T-helper 17 cell (primary cell): ENCODE measurements around the gene SLC17A7. TPM values are rescaled to one million over a fixed set of nuclear protein-coding genes. Genes with fewer than 3 reads are reported as not detected.

ENCODE experiments used
- ATAC-seq: fragments of 150-1000 bp; cut with Tn5 transposase; 2 replicates; pipeline ENCODE4 v1.10.0; 2021; ENCODE audit warnings: mild to moderate bottlenecking, moderate library complexity
- DNase-seq, 3 donors: peaks; one replicate each; pipeline versions ENCODE4 v3.0.0 to v3.0.0-alpha.2; 2020 to 2021
- H3K9me3 ChIP-seq: one replicate; pipeline ENCODE4 v1.7.0; 2013; ENCODE audit warnings: low read length, mild to moderate bottlenecking; ENCODE audit not compliant: control insufficient read depth, poor library complexity, severe bottlenecking
- H3K27ac Mint-ChIP-seq: one replicate; pipeline ENCODE4 v1.8.0; 2022; ENCODE audit warnings: mild to moderate bottlenecking, moderate library complexity, mixed read lengths
- H3K27me3 Mint-ChIP-seq: one replicate; pipeline ENCODE4 v1.8.0; 2022; ENCODE audit warnings: mixed read lengths
- H3K36me3 Mint-ChIP-seq: one replicate; pipeline ENCODE4 v1.8.0; 2022; ENCODE audit warnings: low read depth, mixed read lengths
- H3K4me1 Mint-ChIP-seq: one replicate; pipeline ENCODE4 v1.8.0; 2022; ENCODE audit warnings: mild to moderate bottlenecking, mixed read lengths
- H3K4me3 Mint-ChIP-seq: one replicate; pipeline ENCODE4 v1.8.0; 2022; ENCODE audit warnings: mild to moderate bottlenecking, moderate library complexity, mixed read lengths
- total RNA-seq, 4 donors: library from RNA in 2 of 4; stranded (reverse) in 2 of 4; gene quantifications; one replicate each; pipeline ENCODE4 v1.2.3 and lab custom pipeline; 2022 to 2026

Gene SLC17A7
- total RNA-seq, 2 donors from 2014 or later: not detected

DNA sequence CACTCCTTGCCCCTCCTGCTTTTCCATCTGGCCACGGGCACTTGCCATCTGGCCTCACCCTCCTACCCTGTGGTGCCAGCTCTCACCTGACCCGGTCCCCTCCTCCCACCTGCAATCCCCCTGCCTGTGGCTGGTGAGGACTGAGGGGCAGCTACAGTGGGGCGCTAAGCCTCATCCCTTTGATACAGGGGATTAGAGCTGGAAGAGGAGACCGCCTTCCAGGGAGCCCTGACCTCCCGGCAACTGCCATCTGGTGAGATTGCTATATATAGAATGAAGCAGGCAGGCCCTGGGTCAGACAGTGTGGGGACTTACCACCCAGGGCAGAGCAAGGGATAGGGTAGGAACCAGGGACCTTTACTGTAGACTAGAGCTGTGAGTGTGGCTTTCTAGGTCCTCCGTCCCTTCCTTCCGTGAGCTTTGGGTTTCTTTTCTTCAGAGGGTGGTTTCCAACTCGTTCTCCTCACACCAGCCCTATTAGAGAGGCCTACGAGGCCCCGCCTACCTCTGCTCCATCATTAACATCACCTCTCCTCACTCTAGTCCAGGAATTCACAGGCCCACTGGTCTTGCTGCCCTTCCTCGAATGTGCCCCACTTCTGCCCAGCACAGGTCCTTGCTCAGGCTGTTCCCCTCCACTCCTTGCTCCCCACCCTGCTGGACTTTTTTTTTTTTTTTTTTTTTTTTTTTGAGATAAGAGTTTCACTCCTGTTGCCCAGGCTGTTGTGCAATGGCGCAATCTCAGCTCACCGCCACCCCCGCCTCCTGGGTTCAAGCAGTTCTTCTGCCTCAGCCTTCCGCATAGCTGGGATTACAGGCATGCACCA lies 45.5 kb downstream of the SLC17A7 start:
- peaks cover 3% of the 10 kb centered on the region for H3K36me3 Mint-ChIP-seq
- H3K4me3 Mint-ChIP-seq: no peak overlapping the region
- H3K27ac Mint-ChIP-seq: no peak overlapping the region
- H3K9me3 ChIP-seq: no peaks in the 10 kb centered on the region
- H3K27me3 Mint-ChIP-seq: no peaks in the 10 kb centered on the region
- ATAC-seq (no peak), DNase-seq (no peak)
- peaks cover 29% of the 10 kb centered on the region for H3K4me1 Mint-ChIP-seq

DNA sequence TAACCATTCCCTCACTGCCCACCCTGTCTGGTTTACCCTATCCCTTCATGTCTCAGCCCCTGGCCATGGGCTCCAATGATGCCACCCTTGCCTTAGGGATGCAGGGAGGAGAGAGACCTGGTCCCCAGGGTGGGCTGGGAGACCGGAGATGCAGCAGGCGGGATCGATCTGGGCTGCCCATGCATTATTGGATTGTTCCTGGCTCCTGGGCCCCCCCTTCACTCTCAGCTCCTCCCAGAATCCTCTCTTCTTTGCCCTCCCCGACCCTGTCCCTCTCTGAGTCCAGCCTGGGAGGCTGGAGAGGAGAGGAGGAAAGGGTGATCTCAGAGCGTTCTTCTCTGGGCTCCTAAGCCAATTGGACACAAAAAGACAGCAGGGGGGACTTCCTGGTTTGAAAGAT lies 47.4 kb downstream of the SLC17A7 start:
- no peak overlapping the region for H3K4me3 Mint-ChIP-seq
- no peaks in the 10 kb centered on the region for H3K27me3 Mint-ChIP-seq
- H3K36me3 Mint-ChIP-seq: peaks cover 3% of the 10 kb centered on the region
- DNase-seq (no peak), ATAC-seq (no peak)
- H3K27ac Mint-ChIP-seq: no peak overlapping the region
- no peaks in the 10 kb centered on the region for H3K9me3 ChIP-seq
- H3K4me1 Mint-ChIP-seq: peaks cover 26% of the 10 kb centered on the region

DNA sequence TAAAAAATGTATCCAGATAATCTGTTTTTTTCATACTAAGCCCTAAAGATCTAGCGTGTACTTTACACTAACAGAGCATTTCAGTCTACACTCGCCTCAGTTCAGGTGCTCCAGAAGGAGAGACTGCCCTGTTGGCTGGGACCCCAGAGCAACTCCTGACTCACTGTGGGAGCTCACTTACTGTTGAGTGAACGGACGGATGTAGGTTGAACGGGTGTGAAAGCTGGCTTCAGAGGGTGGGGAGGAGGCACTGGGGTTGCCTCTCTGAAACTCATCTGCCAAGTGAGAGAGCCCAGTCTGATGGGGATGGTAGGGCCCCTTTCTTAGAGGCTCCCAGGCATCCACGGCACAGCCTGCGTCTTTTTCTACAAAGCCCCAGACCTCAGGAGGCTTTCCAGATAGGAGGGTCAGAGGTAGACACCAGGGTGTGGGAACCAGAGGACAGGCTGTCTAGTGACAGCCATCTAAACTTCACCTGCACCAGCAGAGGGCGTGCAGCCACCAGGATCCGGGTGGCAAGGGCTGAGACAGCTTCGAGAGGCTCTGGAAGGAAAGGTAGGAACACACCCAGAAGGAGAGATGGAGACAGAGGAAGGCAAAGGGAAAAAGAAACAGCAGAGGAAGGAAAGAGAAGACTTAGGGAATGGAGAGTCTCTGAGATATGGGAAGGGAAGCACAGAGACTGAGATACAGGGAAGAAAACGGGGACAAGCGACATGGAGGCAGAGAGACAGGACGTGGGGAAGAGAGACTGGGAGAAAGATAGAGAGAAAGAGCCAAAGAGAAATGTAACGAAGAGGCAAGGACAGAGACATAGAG lies 49.5 kb downstream of the SLC17A7 start:
- Mint-ChIP-seq H3K4me3 (peak overlapping the region; percentile 60), H3K36me3 (no peaks in the 10 kb centered on the region), H3K27ac (peak overlapping the region; percentile 87), H3K4me1 (peaks cover 16% of the 10 kb centered on the region), H3K27me3 (no peaks in the 10 kb centered on the region)
- no peaks in the 10 kb centered on the region for H3K9me3 ChIP-seq
- DNase-seq (peak; percentile 61 to 72 (median 64)), ATAC-seq (peak; percentile 86)

DNA sequence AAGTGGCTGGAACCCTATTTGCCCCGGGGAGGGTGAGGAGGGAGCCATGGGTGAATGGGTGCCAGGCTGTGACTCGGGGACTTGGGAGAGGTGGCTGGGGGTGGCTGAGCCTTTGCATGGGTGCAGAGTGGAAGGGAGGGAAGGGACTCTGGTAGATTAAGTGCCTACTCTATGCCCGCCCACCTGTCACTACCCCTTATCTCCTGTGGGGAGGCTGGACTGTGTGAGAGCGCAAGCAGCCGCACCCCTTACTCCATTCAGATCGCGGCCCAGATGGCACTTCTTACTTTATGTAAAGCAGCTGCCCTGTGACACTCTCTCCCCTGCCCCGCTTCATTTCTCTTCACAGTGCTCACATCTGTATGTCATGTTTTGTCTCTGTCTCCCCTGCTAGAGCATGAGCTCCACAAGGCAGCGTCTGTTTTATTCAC lies 50.4 kb downstream of the SLC17A7 start:
- ATAC-seq (no peak), DNase-seq (no peak)
- H3K4me3 Mint-ChIP-seq: no peak overlapping the region
- no peaks in the 10 kb centered on the region for H3K9me3 ChIP-seq
- no peaks in the 10 kb centered on the region for H3K27me3 Mint-ChIP-seq
- H3K36me3 Mint-ChIP-seq: no peaks in the 10 kb centered on the region
- H3K27ac Mint-ChIP-seq: no peak overlapping the region
- H3K4me1 Mint-ChIP-seq: peaks cover 15% of the 10 kb centered on the region

DNA sequence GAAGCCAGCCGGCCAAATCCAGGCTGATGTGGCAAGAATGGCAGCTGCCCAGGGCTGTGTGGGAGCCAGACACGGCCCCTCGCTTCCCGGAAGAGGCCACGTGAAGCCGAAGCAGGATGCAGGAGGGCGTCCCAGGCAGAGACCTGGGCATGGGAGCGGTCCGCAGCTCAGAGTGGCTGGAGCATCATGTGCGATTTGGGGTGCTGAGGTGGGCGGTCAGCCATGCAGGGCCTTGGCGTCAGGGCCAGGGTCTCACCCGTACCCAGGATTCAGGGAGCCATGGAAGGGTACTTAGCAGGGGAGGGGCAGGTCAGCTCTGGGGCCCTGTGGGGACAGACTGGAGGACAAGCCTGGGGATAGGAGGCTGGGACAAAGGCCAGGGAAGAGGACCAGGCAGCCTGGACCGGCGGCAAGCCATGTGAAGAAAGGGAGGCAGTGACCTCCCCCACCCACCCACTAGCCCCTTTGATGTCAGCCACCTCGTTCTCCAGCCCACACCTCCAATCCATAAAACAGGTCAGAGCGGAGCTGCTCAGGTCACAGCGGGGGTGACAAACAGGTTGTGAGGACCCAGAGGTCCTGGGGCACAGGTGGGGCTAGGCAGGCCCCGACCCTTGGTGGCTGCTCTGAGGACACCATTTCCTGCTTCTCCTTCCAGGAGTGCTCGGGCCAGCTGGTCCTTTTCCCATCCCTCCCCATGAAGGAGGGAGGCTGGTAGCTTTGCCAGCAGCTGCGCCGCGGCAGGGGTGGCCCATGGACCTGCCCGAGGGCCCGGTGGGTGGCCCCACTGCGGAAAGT lies 51.0 kb downstream of the SLC17A7 start:
- H3K27me3 Mint-ChIP-seq: no peaks in the 10 kb centered on the region
- H3K4me1 Mint-ChIP-seq: peaks cover 14% of the 10 kb centered on the region
- H3K9me3 ChIP-seq: no peaks in the 10 kb centered on the region
- no peak overlapping the region for H3K4me3 Mint-ChIP-seq
- H3K36me3 Mint-ChIP-seq: no peaks in the 10 kb centered on the region
- DNase-seq (no peak), ATAC-seq (no peak)
- H3K27ac Mint-ChIP-seq: no peak overlapping the region

DNA sequence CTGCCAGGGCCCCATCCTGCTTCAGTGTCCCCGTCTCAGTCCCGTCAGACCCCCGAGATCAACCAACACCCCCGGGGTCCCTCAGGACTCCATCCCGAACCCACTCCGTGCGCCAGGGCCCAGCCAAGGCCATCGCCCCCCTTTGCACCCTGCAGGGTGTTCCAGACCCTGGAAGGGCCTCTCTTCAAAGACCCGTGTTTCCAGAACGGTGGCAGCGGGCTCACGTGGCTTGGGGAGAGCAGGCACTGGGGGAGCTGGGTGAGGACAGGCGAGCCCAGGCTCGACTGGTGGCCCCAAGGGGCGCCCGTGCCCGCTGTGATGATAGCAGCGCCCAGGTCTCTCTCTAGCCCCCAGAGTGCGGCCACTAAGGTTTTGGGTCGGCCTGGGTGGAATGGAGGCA lies 51.9 kb downstream of the SLC17A7 start:
- DNase-seq (no peak), ATAC-seq (no peak)
- no peaks in the 10 kb centered on the region for H3K27me3 Mint-ChIP-seq
- no peaks in the 10 kb centered on the region for H3K36me3 Mint-ChIP-seq
- peaks cover 11% of the 10 kb centered on the region for H3K4me1 Mint-ChIP-seq
- no peak overlapping the region for H3K27ac Mint-ChIP-seq
- H3K9me3 ChIP-seq: no peaks in the 10 kb centered on the region
- H3K4me3 Mint-ChIP-seq: no peak overlapping the region

DNA sequence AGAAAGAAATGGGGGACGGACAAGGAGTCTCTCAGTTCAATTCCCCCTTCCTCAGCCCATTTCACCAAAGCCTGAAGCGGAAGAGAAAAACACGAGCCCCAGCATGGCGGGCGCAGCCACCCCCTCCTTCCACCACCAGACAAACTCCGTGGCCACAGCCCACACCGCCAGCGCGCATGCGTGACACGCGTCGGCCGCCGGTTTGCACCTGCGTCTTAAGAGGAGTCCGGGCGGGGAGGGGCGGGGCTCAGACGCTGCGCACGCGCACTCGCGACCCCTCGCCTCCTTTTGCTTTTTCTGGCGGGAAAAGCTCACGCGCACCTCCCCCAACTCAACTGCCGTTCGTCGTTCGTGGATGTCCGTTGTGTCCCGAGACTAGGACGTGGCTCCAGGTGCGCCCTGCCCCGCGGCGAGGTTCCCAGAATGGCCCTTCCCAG lies 53.4 kb downstream of the SLC17A7 start, which contains the start of gene KASH5:
Gene KASH5, plus strand, starts transcription at position 314 of the 437 bp plus-strand sequence. CDS start 2,635 bp downstream, outside the sequence.
- H3K9me3 ChIP-seq: no peaks in the 10 kb centered on the region
- ATAC-seq (peak; percentile 74), DNase-seq (peak; percentile 65 to 77 (median 76))
- Mint-ChIP-seq H3K27ac (peak within 1 kb of the TSS; percentile 17), H3K27me3 (no peaks in the 10 kb centered on the region), H3K4me3 (peak within 1 kb of the TSS; percentile 41), H3K4me1 (peaks cover 11% of the 10 kb centered on the region), H3K36me3 (no peaks in the 10 kb centered on the region)

DNA sequence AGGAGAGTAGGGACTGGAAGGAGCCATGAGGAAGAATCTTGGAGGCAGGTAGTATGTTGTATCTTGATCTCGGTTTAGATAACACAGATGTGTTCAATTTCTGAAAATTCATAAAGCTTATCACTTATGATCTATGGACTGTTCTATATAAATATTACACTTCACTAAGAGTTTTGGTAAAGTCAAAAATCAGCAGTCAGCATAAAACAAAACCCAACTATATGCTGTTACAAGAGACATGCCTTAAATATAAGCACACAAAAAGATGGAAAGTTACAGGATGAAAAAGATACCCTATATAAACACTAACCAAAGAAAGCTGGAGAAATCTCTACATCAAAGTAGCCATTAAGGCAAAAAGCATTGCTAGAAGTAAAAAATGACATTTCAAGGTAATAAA lies 57.7 kb downstream of the SLC17A7 start:
- H3K4me3 Mint-ChIP-seq: no peak overlapping the region
- no peak overlapping the region for H3K27ac Mint-ChIP-seq
- H3K27me3 Mint-ChIP-seq: peaks cover 6% of the 10 kb centered on the region
- peaks cover under 1% of the 10 kb centered on the region for H3K4me1 Mint-ChIP-seq
- no peaks in the 10 kb centered on the region for H3K36me3 Mint-ChIP-seq
- ATAC-seq (no peak), DNase-seq (no peak)
- no peaks in the 10 kb centered on the region for H3K9me3 ChIP-seq

DNA sequence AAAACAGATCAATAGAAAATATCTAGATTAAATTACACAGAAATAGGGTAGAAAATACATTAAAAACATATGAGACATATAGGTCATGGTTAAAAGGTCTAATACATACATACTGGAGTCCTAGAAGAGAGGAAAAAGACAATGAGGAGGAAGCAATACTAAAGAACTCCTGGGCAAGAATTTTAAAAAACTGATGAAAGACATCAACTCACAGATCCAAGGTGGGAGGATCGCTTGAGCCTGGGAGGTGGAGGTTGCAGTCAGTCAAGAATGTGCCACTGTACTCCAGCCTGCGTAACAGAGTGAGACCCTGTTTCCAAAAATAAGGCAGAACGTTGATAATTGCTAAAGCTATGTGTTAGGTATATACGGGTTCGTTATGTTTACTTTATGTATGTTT lies 58.7 kb downstream of the SLC17A7 start:
- no peaks in the 10 kb centered on the region for H3K9me3 ChIP-seq
- Mint-ChIP-seq H3K27me3 (peaks cover 6% of the 10 kb centered on the region), H3K36me3 (no peaks in the 10 kb centered on the region), H3K4me1 (no peaks in the 10 kb centered on the region), H3K27ac (no peak overlapping the region), H3K4me3 (no peak overlapping the region)
- DNase-seq (no peak), ATAC-seq (no peak)

DNA sequence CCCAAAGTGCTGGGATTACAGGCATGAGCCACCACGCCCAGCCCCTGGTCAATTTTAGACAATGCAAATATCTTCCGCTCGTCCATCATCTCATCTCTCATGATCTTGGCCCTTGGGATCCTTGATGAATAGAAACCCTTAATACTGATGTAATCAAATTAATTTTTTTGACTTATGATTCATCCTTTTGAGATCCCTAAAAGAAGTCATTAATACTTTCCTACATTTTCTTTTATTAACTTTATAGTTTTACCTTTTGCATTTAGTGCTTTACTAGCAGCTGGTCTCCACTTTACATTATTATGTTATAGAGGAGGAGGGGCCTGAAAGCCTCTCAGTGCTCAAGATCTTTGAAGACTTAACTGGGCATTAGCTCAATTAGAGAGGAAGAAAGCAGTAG lies 60.9 kb downstream of the SLC17A7 start:
- no peak overlapping the region for H3K4me3 Mint-ChIP-seq
- ATAC-seq: no peak
- no peaks in the 10 kb centered on the region for H3K36me3 Mint-ChIP-seq
- peaks cover 5% of the 10 kb centered on the region for H3K4me1 Mint-ChIP-seq
- no peak for DNase-seq
- no peak overlapping the region for H3K27ac Mint-ChIP-seq
- no peaks in the 10 kb centered on the region for H3K9me3 ChIP-seq
- peaks cover 24% of the 10 kb centered on the region for H3K27me3 Mint-ChIP-seq
